Esophagus muscularis mucosa (tissue), 4 donors: ENCODE results near the gene GALK2. TPM values are rescaled to one million over a fixed set of nuclear protein-coding genes. Genes with fewer than 3 reads are reported as not detected.

Experiments used
- DNase-seq: peaks from one replicate; pipeline ENCODE4 v3.0.0-alpha.2; 2017; ENCODE audit errors: extremely low spot score
- H3K27ac ChIP-seq, 4 donors: fragments of 200-600 bp; sonication (generic); replicated peaks in 1 of 4; 1 replicate in 3 of 4; 2 replicates in 1 of 4; pipeline ENCODE4 v1.5.1; 2016 to 2019; ENCODE audit warnings: mild to moderate bottlenecking in 1 of 4
- H3K27me3 ChIP-seq, 4 donors: fragments of 200-600 bp; sonication (generic); one replicate each; pipeline versions ENCODE4 v1.5.1 to v1.6.0; 2016 to 2019
- H3K36me3 ChIP-seq, 4 donors: fragments of 200-600 bp; sonication (generic); one replicate each; pipeline ENCODE4 v1.5.1; 2016 to 2019
- H3K4me1 ChIP-seq, 4 donors: fragments of 200-600 bp; sonication (generic); one replicate each; pipeline ENCODE4 v1.5.1; 2016 to 2019
- H3K4me3 ChIP-seq, 4 donors: fragments of 200-600 bp; sonication (generic); 1 replicate in 2 of 4; 2 replicates in 2 of 4; pipeline ENCODE4 v1.5.1; 2016 to 2019; ENCODE audit warnings: mild to moderate bottlenecking in 4 of 4, moderate library complexity in 1 of 4
- H3K9me3 ChIP-seq, 4 donors: fragments of 200-600 bp; sonication (generic); 1 replicate in 3 of 4; 2 replicates in 1 of 4; pipeline ENCODE4 v1.5.1; 2016 to 2019
- EP300 ChIP-seq: sonication (generic); formaldehyde crosslinking; IDR thresholded peaks from one replicate; pipeline ENCODE4 v1.6.1; 2017; ENCODE audit warnings: antibody characterized with exemption
- POLR2A ChIP-seq: fragments of 450-650 bp; IDR thresholded peaks from one replicate; pipeline ENCODE4 v1.6.1; 2017; ENCODE audit warnings: antibody characterized with exemption, moderate library complexity, mild to moderate bottlenecking, low read depth
- POLR2AphosphoS5 ChIP-seq, 2 donors: sonication (generic); formaldehyde crosslinking; IDR thresholded peaks; one replicate each; pipeline ENCODE4 v1.6.1; 2017; ENCODE audit warnings: antibody characterized with exemption in 2 of 2
- WGBS: methylation state at CpG from one replicate; pipeline ENCODE4 v1.1.5; 2018; 5-methylcytosine and 5-hydroxymethylcytosine counted together
- intact Hi-C: fragments of 100-400 bp; cut with DNase I; formaldehyde crosslinking; loops from one replicate; pipeline ENCODE4 v1.15.1; 2023
- total RNA-seq, 4 donors: library from RNA; depleted of rRNA; stranded (reverse); fragments of >200 nt; gene quantifications; one replicate each; pipeline versions ENCODE4 v1.1.0 to v1.2.1, GENCODE V29; 2016
- TF ChIP-seq, protein P1 (sequence below), 3 experiments: fragments of 200-600 bp in 2 of 3; fragments of 450-650 bp in 1 of 3; sonication (generic) in 2 of 3; IDR thresholded peaks; one replicate each; pipeline ENCODE4 v1.5.1; 2017 to 2019; ENCODE audit warnings: antibody characterized with exemption in 3 of 3, mild to moderate bottlenecking in 2 of 3, moderate library complexity in 1 of 3

Gene GALK2
- total RNA-seq, 4 donors from 2014 or later: 34.5 to 50.3 (median 41.5) TPM

DNA sequence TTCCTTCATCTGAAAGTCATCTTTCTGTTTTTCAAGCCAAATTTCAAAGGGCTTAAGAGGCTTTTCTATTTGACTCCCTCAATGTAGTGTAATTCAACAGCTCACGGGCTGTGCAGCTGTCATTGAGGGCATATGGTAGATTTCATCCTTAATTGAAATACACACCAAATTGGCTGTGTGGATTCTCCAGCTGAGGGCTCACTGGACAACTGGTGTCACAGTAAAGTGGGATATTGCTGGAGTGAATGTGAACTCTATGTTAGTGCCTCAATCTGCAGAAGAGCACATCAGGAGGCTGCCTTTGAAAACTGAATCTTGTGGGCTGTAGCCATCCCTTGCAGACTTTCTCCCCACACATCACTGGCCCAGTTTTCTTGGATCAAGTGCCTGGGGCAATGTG lies 120.1 kb downstream of the GALK2 start:
- Histone ChIP-seq H3K4me1 (peaks cover 0 to 3% (median 0%) of the 10 kb centered on the region in 4 donors), H3K27ac (no peak overlapping the region), H3K9me3 (no peaks in the 10 kb centered on the region), H3K27me3 (no peaks in the 10 kb centered on the region), H3K36me3 (peaks cover 6 to 32% (median 13%) of the 10 kb centered on the region in 4 donors), H3K4me3 (no peak overlapping the region)
- no peak for DNase-seq
- TF ChIP-seq EP300: no peak
- TF ChIP-seq, protein P1, sequence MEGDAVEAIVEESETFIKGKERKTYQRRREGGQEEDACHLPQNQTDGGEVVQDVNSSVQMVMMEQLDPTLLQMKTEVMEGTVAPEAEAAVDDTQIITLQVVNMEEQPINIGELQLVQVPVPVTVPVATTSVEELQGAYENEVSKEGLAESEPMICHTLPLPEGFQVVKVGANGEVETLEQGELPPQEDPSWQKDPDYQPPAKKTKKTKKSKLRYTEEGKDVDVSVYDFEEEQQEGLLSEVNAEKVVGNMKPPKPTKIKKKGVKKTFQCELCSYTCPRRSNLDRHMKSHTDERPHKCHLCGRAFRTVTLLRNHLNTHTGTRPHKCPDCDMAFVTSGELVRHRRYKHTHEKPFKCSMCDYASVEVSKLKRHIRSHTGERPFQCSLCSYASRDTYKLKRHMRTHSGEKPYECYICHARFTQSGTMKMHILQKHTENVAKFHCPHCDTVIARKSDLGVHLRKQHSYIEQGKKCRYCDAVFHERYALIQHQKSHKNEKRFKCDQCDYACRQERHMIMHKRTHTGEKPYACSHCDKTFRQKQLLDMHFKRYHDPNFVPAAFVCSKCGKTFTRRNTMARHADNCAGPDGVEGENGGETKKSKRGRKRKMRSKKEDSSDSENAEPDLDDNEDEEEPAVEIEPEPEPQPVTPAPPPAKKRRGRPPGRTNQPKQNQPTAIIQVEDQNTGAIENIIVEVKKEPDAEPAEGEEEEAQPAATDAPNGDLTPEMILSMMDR (IDR thresholded peaks at IDR 0.05): no peak
- TF ChIP-seq POLR2A: no peak
- no peak for TF ChIP-seq POLR2AphosphoS5 (IDR thresholded peaks at IDR 0.05)
- intact Hi-C loops: no loop called here
- WGBS: 80% methylated on average over 1 of the region's 1 CpG

GRCh38 chr15:49293941-49294340 lies 123.9 kb downstream of the GALK2 start:
- Histone ChIP-seq H3K9me3 (peaks cover 0 to 4% (median 0%) of the 10 kb centered on the region in 4 donors), H3K4me3 (no peak overlapping the region), H3K36me3 (peaks cover 0 to 33% (median 8%) of the 10 kb centered on the region in 4 donors), H3K27me3 (no peaks in the 10 kb centered on the region), H3K4me1 (peaks cover 0 to 3% (median 0%) of the 10 kb centered on the region in 4 donors), H3K27ac (no peak overlapping the region)
- no peak for DNase-seq
- TF ChIP-seq POLR2AphosphoS5 (IDR thresholded peaks at IDR 0.05) (no peak), EP300 (no peak), POLR2A (no peak)
- TF ChIP-seq, protein P1 (IDR thresholded peaks at IDR 0.05): no peak
- intact Hi-C loops: no loop called here

- Histone ChIP-seq H3K27ac (no peak overlapping the region), H3K36me3 (peaks cover 0 to 30% (median 4%) of the 10 kb centered on the region in 4 donors), H3K4me3 (no peak overlapping the region), H3K27me3 (no peaks in the 10 kb centered on the region), H3K9me3 (peaks cover 0 to 4% (median 0%) of the 10 kb centered on the region in 4 donors), H3K4me1 (peaks cover 0 to under 1% (median 0%) of the 10 kb centered on the region in 4 donors)
- WGBS: 97% methylated on average over 1 of the region's 1 CpG
- DNase-seq: no peak
- intact Hi-C loops: no loop called here
- TF ChIP-seq EP300 (no peak), POLR2AphosphoS5 (IDR thresholded peaks at IDR 0.05) (no peak), POLR2A (no peak)
- TF ChIP-seq, protein P1 (IDR thresholded peaks at IDR 0.05): no peak
Measured at GRCh38 chr15:49296258-49296657, 126.2 kb downstream of the GALK2 start.

DNA sequence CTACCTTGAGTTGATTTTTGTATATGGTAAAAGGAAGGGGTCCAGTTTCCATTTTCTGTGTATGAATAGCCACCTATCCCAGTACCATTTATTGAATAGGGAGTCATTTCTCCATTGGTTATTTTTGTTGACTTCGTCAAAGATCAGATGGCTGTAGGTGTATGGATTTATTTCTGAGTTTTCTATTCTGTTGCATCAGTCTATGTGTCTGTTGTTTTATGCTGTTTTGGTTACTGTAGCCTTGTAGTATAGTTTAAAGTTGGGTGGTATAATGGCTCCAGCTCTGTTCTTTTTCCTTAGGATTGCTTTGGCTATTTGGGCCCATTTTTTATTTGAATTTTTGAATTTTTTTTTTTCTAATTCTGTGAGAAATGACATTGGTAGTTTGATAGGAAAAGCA lies 127.5 kb downstream of the GALK2 start:
- peaks cover 0 to 4% (median 0%) of the 10 kb centered on the region in 4 donors for H3K9me3 ChIP-seq
- TF ChIP-seq POLR2A (no peak), EP300 (no peak), POLR2AphosphoS5 (IDR thresholded peaks at IDR 0.05) (no peak)
- TF ChIP-seq, protein P1 (IDR thresholded peaks at IDR 0.05): no peak
- H3K4me3 ChIP-seq: no peak overlapping the region
- WGBS: 100% methylated on average over 1 of the region's 1 CpG
- H3K4me1 ChIP-seq: no peaks in the 10 kb centered on the region
- intact Hi-C loops: no loop called here
- no peak for DNase-seq
- H3K27ac ChIP-seq: no peak overlapping the region
- H3K27me3 ChIP-seq: no peaks in the 10 kb centered on the region
- H3K36me3 ChIP-seq: peaks cover 0 to 24% (median 4%) of the 10 kb centered on the region in 4 donors

DNA sequence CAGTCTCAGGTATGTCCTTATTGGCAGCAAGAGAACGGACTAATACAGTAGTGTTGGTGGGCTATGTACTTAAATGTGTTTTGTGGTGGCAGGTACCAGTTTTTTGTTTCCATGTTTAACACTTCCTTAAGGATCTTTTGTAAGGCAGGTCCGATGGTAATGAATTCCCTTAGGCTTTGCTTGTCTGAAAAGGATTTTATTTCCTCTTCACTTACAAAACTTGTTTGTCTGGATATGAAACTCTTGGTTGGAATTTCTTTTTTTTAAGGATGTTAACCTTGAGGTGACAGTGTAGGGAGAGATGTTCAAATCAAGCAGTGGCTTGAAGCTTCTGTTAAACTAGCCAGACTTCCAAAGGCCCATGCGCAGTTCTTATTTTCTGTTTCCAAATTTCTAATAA lies 130.8 kb downstream of the GALK2 start:
- DNase-seq: no peak
- no peak for TF ChIP-seq EP300
- TF ChIP-seq, protein P1 (IDR thresholded peaks at IDR 0.05): no peak
- no peak for TF ChIP-seq POLR2AphosphoS5 (IDR thresholded peaks at IDR 0.05)
- no peak for TF ChIP-seq POLR2A
- H3K4me3 ChIP-seq: no peak overlapping the region
- no peaks in the 10 kb centered on the region for H3K27me3 ChIP-seq
- H3K27ac ChIP-seq: no peak overlapping the region
- H3K36me3 ChIP-seq: peaks cover 3 to 33% (median 8%) of the 10 kb centered on the region in 4 donors
- intact Hi-C loops: no loop called here
- peaks cover 0 to 4% (median 0%) of the 10 kb centered on the region in 4 donors for H3K9me3 ChIP-seq
- H3K4me1 ChIP-seq: no peaks in the 10 kb centered on the region
- 94% methylated on average over 3 of the region's 3 CpGs for WGBS
